ENCODE data around the gene C12orf43. TPM values are rescaled to one million over a fixed set of nuclear protein-coding genes. Genes with fewer than 3 reads are reported as not detected.

The C12orf43 gene
- total RNA-seq, 1 experiment from 2014 or later = 14.8 TPM

GRCh38 chr12:120984351-120984898 lies 31.9 kb downstream of the C12orf43 start:
- DNase-seq = no peak
- intact Hi-C loops (cut with micrococcal nuclease; ENCODE audit: unreplicated experiment) = no loop called here
- H3K4me3 ChIP-seq = no peak overlapping the region
- no peaks in the 10 kb centered on the region for H3K9me2 ChIP-seq (ENCODE audit: insufficient read depth)
- peaks cover 3% of the 10 kb centered on the region; the same call in 1 of the 2 replicates for H3K27me3 ChIP-seq (ENCODE audit: insufficient read depth, low read depth)
- no peak overlapping the region for H2AFZ ChIP-seq
- no peaks in the 10 kb centered on the region for H3F3A ChIP-seq (ENCODE audit: insufficient read depth, low read depth)
- H3K9me3 ChIP-seq (ENCODE audit: insufficient read depth, low read depth) = no peaks in the 10 kb centered on the region
- ChIA-PET POLR2A (ENCODE audit: unreplicated experiment) (no interaction called here), CTCF (no interaction called here)
- H4K20me1 ChIP-seq (ENCODE audit: insufficient read depth) = no peaks in the 10 kb centered on the region
- no peaks in the 10 kb centered on the region for H3K79me2 ChIP-seq (ENCODE audit: low read depth)
- no peak overlapping the region for H3K27ac ChIP-seq
- no peaks in the 10 kb centered on the region for H3K36me3 ChIP-seq (ENCODE audit: low read depth)
- no peak for TF ChIP-seq EZH2 (IDR thresholded peaks at IDR 0.05; ENCODE audit: low read depth)
- no peak for TF ChIP-seq CTCF (conservative IDR thresholded peaks at IDR 0.05)
- H3K4me2 ChIP-seq = no peak overlapping the region
- BruUV-seq (replicated peaks) = no TSS peak
- H3K4me1 ChIP-seq (replicated peaks; ENCODE audit: insufficient read depth) = no peaks in the 10 kb centered on the region

- no peaks in the 10 kb centered on the region for H3K36me3 ChIP-seq (ENCODE audit: low read depth)
- H3K27ac ChIP-seq = no peak overlapping the region
- ChIA-PET POLR2A (ENCODE audit: unreplicated experiment) (interaction anchor here (0.6 kb wide), 1 partner anchor 297 kb away, joined by 3 read pairs; no protein-coding TSS in a partner anchor), CTCF (no interaction called here)
- intact Hi-C loops (cut with micrococcal nuclease; ENCODE audit: unreplicated experiment) = no loop called here
- no peaks in the 10 kb centered on the region for H3K27me3 ChIP-seq (ENCODE audit: insufficient read depth, low read depth)
- no peaks in the 10 kb centered on the region for H3K79me2 ChIP-seq (ENCODE audit: low read depth)
- no peak overlapping the region for H3K4me2 ChIP-seq
- H3K4me1 ChIP-seq (replicated peaks; ENCODE audit: insufficient read depth) = no peaks in the 10 kb centered on the region
- no peaks in the 10 kb centered on the region for H3K9me2 ChIP-seq (ENCODE audit: insufficient read depth)
- H2AFZ ChIP-seq = no peak overlapping the region
- DNase-seq = no peak
- BruUV-seq (replicated peaks) = no TSS peak
- no peaks in the 10 kb centered on the region for H3F3A ChIP-seq (ENCODE audit: insufficient read depth, low read depth)
- no peak overlapping the region for H3K4me3 ChIP-seq
- TF ChIP-seq CTCF (conservative IDR thresholded peaks at IDR 0.05) (no peak), EZH2 (IDR thresholded peaks at IDR 0.05; ENCODE audit: low read depth) (no peak)
- no peaks in the 10 kb centered on the region for H4K20me1 ChIP-seq (ENCODE audit: insufficient read depth)
- H3K9me3 ChIP-seq (ENCODE audit: insufficient read depth, low read depth) = no peaks in the 10 kb centered on the region
Observed at GRCh38 chr12:120983759-120984158, 32.5 kb downstream of the C12orf43 start.

GRCh38 chr12:120982659-120983058 lies 33.6 kb downstream of the C12orf43 start:
- no peaks in the 10 kb centered on the region for H3K4me1 ChIP-seq (replicated peaks; ENCODE audit: insufficient read depth)
- no peak overlapping the region for H3K27ac ChIP-seq
- CTCF ChIA-PET = no interaction called here
- no TSS peak for BruUV-seq (replicated peaks)
- no peaks in the 10 kb centered on the region for H3F3A ChIP-seq (ENCODE audit: insufficient read depth, low read depth)
- H4K20me1 ChIP-seq (ENCODE audit: insufficient read depth) = no peaks in the 10 kb centered on the region
- H3K9me2 ChIP-seq (ENCODE audit: insufficient read depth) = no peaks in the 10 kb centered on the region
- intact Hi-C loops (cut with micrococcal nuclease; ENCODE audit: unreplicated experiment) = no loop called here
- no peak overlapping the region for H2AFZ ChIP-seq
- POLR2A ChIA-PET (ENCODE audit: unreplicated experiment) = interaction anchor here (0.5 kb wide), 1 partner anchor 680 kb away, joined by 5 read pairs; no protein-coding TSS in a partner anchor
- no peaks in the 10 kb centered on the region for H3K79me2 ChIP-seq (ENCODE audit: low read depth)
- no peak overlapping the region for H3K4me2 ChIP-seq
- no peaks in the 10 kb centered on the region for H3K27me3 ChIP-seq (ENCODE audit: insufficient read depth, low read depth)
- no peaks in the 10 kb centered on the region for H3K36me3 ChIP-seq (ENCODE audit: low read depth)
- no peak for TF ChIP-seq CTCF (conservative IDR thresholded peaks at IDR 0.05)
- no peak for TF ChIP-seq EZH2 (IDR thresholded peaks at IDR 0.05; ENCODE audit: low read depth)
- H3K4me3 ChIP-seq = no peak overlapping the region
- no peak for DNase-seq
- no peaks in the 10 kb centered on the region for H3K9me3 ChIP-seq (ENCODE audit: insufficient read depth, low read depth)
